GM12878 (cell line): Measurements from ENCODE around the gene TMEM109.

Source experiments
- HCFC1 ChIP-seq: fragments of 150-350 bp; IDR thresholded peaks from 2 replicates; pipeline ENCODE4 v1.6.1; 2014; ENCODE audit warnings: low read length
- POLR2A ChIP-seq: IDR thresholded peaks from 2 replicates; pipeline ENCODE4 v1.6.1; 2011; ENCODE audit warnings: low read depth, mild to moderate bottlenecking, low read length
- SP1 ChIP-seq: IDR thresholded peaks from one replicate; pipeline ENCODE4 v1.6.1; 2011; ENCODE audit warnings: low read depth, low read length
- TF ChIP-seq, protein P1 (sequence below), 3 experiments: IDR thresholded peaks in 2 of 3; conservative IDR thresholded peaks in 1 of 3; 2 replicates each; pipeline ENCODE4 v1.5.1; 2011; ENCODE audit warnings: low read depth in 3 of 3, low read length in 3 of 3, mild to moderate bottlenecking in 3 of 3, control low read depth in 2 of 3, moderate library complexity in 2 of 3, inconsistent platforms in 1 of 3, mixed read lengths in 1 of 3; ENCODE audit not compliant: control insufficient read depth in 2 of 3, insufficient read depth in 1 of 3; ENCODE audit errors: extremely low read depth in 1 of 3

GRCh38 chr11:60910281-60910687 lies 3.7 kb upstream of the TMEM109 start:
- TF ChIP-seq SP1 (peak; percentile 88), POLR2A (0 out of 2 replicates have a peak, but pooled peaks have one; percentile 20), HCFC1 (no peak)
- TF ChIP-seq, protein P1, sequence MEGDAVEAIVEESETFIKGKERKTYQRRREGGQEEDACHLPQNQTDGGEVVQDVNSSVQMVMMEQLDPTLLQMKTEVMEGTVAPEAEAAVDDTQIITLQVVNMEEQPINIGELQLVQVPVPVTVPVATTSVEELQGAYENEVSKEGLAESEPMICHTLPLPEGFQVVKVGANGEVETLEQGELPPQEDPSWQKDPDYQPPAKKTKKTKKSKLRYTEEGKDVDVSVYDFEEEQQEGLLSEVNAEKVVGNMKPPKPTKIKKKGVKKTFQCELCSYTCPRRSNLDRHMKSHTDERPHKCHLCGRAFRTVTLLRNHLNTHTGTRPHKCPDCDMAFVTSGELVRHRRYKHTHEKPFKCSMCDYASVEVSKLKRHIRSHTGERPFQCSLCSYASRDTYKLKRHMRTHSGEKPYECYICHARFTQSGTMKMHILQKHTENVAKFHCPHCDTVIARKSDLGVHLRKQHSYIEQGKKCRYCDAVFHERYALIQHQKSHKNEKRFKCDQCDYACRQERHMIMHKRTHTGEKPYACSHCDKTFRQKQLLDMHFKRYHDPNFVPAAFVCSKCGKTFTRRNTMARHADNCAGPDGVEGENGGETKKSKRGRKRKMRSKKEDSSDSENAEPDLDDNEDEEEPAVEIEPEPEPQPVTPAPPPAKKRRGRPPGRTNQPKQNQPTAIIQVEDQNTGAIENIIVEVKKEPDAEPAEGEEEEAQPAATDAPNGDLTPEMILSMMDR (IDR thresholded peaks at IDR 0.05 in 2 of 3, conservative IDR thresholded peaks at IDR 0.05 in 1 of 3; ENCODE audit: control insufficient read depth in 2 of 3, extremely low read depth in 1 of 3, insufficient read depth in 1 of 3, low read depth in 3 of 3, low read length in 3 of 3), result no peak
